ENCODE results near the gene EDC4.
A peak's percentile ranks its signal among the peaks of the same experiment; 100 is the strongest.
"Not testable (repeated sequence)": the region's sequence is repeated elsewhere in the genome, so short reads cannot be mapped to it uniquely, and the experiment has no call there.

The EDC4 gene

DNA sequence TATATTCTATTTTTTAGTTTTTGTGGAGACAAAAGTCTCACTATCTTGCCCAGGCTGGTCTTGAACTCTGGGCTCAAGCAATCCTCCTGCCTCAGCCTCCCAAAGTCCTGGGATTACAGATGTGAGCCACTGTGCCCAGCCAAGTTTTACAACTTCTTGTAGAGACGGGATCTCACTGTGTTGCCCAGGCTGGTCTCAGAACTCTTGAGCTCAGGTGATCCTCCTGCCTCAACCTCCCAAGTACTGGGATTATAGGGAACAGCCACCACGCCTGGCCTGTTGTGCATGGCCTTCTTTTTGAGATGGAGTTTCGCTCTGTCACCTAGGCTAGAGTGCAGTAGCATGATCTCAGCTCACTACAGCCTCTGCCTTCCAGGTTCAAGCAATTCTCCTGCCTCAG is 19.2 kb upstream of the EDC4 start:
- DNase-seq = no peak

DNA sequence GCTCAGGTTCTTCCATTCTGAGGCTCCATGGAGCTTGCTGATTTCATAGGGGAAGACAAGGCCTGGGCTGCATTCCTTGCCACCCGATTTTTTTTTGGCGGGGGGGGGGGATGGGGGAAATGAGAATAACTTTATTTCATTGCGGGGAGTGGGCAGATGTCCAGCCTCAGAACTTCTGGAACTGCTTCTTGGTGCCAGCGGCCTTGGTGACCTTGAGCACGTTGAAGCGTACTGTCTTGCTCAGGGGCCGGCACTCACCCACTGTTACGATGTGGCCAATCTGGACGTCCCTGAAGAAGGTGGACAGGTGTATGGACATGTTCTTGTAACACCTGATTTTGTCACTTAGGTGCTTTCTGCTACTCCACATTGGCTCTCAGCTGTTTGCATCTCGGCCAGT is 17.1 kb upstream of the EDC4 start:
- DNase-seq = no peak

DNA sequence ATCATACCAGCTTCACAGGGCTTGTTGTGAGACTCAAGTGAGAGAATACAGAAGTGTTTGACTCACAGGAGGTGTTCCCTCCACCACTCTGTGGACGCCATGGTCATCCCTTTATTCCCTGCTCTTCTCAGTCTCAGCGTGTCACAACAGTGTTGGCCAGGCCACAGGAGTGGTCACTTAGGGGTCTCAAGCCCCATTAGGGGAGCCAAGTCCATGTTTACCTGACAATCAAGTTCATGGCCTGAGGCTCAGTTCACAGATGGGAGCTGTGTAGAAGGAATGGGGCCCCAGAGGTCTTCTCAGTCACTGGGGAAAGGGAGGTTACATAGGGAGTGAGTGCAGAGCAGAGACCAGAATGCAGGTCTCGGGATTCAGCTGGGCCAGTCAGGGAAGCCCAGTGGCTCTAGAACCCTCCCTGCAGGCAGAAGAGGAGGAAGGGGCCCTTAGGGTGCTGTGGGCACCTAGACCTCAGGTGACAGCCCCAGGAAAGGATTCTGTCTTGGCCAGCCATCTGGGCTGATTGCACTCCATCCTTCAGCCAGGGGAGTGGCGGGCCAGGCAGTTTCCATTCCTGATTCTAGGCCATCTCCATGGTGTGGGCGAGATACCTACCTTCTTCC is 15.8 kb upstream of the EDC4 start:
- DNase-seq = no peak

DNA sequence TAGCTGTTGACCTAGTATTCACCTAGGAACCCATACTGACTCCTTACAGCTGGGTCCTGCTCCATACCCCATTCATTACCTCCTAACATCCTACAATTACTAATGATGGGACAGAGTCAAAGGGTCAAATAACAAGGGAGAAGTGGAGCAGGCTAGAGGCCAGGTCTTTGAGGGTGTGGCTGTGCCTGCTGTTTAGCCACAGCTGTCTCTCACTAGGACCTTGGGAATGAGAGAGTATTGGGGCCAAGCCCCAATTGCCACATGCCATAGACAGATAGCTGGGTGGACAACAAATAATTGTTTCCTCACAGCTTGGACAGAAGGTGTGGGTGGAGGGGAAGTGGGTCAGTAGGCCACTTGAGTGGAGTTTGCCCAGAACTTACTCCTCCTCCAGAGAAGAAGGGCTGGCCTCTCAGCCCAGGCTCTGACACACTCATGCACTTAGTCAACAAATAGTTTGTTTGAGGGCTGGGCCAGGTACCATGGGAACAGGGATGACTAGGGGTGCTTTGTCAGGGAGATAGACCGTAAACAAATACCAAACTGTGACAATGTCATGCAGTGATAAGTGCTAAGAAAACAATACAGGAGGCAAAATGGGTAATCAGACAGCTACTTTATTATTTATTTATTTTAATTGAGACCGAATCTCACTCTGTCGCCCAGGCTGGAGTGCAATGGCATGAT is 15.2 kb upstream of the EDC4 start:
- DNase-seq = peak; percentile 87

DNA sequence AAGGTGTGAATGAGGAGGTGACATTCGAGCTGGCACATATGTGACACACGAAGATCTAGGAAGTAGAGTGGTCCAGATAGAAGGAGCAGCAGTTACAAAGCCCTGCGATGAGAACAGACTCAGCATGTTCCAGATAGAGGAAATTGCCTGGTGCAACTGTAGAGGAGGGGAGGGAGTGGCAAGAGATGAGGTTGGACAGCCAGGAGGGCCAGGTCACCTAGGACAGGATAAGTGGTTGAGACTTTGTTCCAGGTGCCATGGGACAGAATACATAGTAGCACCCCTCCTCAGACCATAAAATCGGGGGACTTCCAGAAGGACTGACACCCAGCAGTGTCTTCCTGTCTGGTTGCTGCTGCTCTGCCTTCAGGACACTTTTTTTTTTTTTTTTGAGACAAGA is 14.4 kb upstream of the EDC4 start:
- no peak for DNase-seq

DNA sequence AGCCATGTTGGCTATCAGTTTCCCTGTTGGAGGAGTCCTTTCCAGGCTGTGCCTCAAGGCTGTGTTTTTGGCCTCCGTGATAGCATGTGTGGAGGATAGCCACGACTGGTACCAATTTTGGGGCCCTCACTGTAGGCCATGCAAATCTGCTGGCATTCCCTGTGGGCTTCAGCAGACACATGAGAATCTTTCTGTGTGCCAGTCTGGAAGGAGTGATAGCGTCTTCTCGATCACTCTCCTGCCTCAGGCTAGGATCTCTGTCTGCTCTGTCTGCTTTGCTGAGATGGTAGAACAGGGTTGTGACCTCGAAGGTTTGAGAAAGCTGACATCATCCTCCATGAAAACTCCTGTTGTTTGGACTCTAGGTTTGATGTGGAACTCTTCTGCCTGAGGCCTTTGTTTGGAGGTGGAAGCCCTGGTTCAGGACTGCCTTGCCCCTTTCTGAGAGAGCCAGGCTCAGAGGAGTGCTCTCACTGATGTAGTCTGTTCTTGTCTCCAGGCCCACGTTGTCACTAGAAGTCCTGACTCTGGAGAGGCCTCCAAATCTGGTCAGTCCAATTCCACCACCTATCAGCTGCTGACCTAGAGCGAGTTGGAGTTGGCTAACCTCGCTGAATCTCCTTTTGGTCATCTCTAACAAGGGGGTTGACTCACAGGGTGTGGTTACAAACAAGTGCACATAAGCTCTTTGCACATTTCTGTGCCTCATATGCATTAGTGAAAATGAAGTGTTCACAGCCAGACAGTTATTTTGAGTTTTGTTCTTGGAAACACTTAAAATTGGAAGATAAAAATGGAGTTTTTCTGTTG is 12.1 kb upstream of the EDC4 start:
- no peak for DNase-seq

DNA sequence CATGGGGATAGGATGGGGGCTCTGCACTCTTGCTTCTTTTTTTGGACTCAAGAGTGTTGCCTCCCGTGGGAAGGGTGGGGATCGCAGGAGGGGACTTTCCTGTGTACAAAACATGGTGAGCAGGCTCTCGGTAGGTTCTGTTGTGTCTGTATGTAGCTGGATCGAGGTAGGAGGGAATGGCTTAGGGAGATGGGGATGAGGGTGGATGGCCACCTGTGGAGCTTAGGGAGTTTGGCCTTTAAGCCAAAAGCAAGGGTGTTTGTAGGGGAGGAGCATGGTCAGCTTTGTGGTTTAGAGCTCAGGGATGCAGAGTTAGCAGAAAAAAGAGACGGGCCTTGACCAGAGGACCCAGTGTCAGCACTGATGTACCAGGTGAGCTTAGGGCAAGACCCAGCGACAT is 11.0 kb upstream of the EDC4 start:
- no peak for DNase-seq

DNA sequence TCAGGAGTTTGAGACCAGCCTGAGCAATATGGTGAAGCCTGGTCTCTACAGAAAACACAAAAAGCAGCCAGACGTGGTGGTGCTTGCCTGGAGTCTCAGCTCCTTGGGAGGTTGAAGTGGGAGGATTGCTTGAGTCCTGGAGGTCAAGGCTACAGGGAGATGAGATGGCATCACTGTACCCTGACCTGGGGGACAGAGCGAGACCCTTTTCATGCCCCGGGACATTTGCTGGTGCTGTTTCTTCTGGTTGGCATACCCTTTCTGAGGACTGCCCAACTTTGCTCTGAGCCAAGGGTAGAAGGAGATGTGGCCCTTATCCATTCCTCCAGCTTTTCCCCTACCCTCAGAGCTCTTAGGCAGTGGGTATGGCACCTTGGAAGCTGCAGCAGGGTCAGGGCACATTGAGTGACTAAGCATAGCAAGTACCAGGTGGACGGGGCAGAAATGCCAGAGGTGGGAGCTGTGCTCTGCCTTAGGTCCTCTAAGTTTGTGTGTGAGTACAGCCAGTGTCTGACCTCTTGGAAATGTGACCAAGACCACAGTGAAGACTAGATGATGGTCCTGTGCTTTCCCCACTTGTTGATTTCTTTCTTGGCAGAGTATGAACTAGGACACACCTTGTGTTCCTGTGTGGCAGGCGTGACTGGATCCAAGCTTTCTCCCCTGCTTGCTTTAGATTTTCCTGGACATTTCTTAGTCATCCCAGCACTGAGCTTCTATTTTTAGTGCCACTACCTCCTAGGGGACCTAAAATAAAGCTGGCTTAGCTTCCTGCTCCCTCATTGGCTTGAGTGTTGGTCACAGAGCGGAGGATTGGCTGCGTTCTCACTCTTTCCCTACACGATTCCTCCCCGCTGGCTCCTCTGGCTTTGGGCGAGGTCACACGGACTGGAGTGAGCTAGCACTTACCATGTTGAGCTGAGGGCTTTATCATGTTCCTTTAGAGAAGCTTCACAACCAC is 9.9 kb upstream of the EDC4 start:
- DNase-seq = no peak

DNA sequence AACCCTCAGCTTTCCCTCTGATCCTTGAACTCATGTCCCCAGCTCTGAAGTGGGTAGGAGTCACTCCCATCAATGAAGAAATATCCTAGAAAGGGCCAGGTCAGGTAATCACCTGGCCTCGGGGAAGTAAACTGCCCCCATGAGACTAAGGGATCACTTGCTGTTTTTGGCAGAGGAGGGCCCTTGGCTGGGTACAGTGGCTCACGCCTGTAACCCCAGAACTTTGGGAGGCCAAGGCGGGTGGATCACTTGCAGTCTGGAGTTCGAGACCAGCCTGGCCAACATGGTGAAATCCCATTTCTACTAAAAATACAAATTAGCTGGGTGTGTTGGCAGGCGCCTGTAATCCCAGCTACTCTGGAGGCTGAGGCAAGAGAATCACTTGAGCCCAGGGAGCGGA is 8.8 kb upstream of the EDC4 start:
- DNase-seq = not testable (repeated sequence)

DNA sequence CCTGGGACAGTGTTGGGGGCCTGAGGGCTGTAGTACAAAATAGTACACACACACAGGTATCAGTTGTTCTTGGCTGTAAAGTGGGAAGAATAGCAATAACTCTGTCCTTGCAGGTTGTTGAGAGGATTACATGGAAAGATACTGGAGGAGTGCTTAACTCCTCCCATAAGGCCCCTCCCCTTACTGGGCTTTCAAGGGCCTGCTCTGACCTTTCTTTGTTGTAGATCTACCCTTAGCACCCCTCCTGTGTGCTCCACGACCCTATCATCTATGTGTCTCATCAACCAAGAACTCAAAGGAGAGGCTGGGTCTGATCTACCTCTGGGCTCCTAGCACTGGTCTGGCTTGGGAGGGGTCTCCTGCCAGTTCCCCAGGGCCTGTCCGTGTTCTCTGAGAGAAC is 8.3 kb upstream of the EDC4 start:
- no peak for DNase-seq

DNA sequence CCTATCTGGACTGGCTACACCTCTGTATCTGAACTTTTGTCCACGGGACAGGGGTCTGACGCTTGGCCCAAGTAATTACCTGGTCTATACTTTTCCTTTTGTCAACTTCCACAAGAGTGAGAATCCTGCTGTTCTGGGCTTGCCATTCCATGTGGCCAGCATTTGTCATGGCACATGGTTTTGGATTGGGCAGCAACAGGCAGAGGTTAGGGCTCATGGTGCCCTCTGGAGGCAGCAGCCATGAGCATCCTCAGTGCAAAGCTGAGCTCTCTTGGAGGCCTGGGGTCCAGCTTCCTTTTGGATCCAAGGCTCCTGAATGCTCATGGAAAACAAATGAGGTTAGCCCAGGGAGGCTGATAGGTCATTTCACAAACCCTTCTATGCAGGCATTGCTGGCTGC is 7.5 kb upstream of the EDC4 start:
- no peak for DNase-seq

DNA sequence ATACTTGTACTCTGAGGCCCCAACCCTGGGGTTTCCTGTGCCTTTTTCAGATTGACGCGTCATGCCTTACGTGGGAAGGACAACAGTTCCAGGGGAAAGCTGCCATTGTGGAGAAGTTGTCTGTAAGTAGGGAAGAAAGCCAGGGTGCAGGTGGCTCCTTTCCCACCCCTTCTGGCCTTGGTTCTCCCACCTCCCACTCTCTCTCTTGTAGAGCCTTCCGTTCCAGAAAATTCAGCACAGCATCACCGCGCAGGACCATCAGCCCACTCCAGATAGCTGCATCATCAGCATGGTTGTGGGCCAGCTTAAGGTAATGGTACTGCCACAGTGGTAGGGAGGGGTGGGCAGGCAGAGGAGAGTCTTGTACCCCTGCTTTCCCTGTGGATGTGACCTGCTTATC is 4.6 kb upstream of the EDC4 start:
- DNase-seq = no peak

DNA sequence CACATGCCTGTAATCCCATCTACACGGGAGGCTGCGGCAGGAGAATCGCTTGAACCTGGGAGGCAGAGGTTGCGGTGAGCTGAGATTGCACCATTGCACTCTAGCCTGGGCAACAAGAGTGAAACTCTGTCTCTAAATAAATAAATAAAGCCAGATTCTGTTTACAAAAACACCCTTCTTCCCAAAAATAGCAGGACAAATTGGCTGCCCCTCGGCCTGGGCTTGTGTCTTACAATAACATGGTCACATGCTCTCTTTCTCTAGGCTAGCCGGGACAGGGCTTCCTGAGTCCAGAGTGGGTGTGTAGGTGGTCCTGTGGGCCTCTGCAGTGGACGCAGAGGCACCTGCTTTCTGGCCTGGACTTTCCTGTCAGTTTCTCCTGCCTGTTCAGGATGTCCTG is 3.2 kb upstream of the EDC4 start:
- no peak for DNase-seq

DNA sequence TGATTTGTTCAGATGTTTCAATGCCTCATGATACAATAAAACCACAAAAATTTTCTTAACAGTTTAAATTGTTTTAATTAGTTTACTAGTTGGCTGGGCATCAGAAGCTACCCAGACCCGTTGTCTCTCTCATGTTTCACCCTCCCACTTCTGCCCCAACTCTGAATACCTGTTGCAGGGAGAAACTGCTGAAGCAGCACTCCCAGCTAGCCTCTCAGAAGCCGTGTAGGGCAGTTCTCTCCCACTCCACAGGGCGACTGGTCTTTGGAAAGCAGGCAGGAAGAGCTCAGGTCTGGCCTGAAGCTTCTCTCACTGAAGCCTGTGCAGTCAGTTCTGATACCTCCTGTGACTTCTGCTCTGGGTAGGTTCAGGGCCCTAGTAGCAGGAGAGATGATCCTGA is 1.6 kb upstream of the EDC4 start:
- no peak for DNase-seq

DNA sequence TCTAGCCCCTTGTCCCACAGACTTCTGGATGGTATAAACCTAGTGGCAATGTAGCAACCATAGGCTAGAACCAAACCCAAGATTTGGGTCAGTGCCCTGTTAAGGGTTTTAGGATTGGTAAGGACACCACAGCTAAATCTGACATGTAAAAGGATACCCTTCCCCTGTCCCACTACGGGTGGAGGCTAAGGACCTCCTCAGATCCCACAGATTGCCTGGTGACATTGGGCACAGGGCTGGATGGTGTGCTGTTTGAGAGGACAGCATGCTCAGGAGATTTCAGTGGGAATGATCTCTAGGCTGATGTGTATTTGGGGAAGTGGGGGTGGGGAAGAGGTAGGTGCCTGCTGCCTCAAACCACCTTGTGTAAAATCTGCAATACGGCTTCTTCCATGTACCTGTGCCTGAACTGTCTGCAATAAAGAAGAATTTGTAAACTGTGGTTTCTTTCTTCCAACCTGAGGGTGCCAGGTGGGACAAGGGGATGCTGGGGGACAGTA is 671 bp upstream of the EDC4 start:
- DNase-seq = no peak

DNA sequence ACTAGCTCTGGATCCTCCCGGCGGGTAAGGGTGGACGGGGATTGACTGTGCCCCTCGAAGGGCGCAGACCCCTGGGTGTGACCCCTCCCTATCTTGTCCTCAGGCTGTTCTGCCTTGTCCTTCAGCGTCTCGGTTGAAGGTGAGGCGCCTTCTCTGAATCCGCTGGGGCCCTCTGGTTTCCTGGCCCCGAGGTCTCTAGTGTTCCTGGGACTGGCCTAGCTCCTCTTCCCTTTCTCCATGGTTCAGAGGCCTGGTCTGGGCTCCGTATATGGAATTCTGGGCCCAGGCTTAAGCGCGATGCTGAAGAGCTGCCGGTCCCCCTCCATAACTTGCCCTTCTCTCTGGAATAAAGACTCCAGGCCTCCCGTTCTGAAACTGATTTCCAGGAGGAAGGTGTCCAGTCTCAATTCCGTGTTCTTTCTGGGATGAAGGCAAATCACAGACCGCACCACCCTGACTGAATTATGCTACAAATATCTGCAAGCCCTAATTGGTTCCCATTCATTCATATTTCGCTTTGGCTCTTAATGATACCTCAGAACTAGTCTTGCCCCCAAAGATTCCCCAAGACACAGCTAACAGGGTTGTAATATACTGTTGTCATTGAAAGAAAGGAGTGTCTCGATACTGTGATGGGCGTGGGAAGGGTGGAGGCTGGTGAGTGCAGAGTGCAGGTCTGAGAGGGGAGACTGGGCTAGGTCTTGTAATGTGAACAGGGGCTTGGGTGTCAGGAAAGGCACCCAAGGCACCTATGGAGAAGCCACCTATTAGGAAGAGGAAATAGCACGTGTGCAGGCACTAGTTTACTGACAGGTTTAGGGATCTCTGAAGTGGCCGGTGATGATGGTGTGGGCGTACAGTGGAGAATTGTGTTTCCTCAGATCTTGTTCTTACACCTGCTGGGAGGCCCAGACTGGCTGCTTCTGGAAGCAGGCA is 851 bp downstream of the EDC4 start:
- DNase-seq = no peak

DNA sequence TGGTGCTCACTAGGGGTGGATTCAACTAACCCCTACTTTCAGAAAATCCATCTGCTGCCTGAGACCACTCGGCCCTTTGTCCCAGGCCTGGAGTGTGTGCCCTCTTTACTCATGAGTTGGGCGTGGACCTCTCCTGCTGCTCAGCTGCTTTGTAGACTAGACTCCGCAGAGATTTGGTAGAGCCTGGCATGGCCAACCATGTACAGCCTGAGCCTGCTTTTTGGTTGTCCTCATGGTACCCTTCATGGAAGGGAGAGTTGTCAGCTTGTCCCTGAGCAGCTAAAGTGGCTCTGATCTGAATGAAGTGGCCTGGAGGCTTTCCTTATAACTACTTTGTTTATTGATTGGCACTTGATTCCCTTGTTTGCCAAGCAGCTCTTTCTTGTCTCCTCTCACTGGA is 1.5 kb downstream of the EDC4 start:
- no peak for DNase-seq

DNA sequence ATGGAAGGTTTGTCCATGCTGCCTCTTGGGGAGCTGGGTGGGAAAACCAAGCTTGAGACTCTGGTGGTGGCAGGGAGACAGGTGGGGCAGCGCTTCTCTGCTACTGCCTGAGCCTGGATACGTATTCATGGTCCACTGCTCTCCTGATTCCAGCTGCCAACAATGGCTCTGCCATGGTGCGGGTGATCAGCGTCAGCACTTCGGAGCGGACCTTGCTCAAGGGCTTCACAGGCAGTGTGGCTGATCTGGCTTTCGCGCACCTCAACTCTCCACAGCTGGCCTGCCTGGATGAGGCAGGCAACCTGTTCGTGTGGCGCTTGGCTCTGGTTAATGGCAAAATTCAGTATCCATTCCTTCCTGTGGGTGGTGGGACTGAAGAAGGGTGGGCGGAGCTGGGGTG is 4.2 kb downstream of the EDC4 start:
- DNase-seq = no peak

DNA sequence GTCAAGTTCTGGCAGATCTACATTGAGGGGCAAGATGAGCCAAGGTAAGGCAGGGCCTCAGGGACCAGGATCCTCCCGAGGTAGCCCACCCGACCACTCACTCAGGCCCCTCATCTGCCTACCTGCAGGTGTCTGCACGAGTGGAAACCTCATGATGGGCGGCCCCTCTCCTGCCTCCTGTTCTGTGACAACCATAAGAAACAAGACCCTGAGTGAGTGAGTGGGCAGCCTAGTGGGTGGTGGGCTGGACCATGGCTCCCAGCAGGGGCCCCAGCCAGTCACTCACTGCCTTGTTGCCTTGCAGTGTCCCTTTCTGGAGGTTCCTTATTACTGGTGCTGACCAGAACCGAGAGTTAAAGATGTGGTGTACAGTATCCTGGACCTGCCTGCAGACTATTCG is 5.4 kb downstream of the EDC4 start:
- no peak for DNase-seq

DNA sequence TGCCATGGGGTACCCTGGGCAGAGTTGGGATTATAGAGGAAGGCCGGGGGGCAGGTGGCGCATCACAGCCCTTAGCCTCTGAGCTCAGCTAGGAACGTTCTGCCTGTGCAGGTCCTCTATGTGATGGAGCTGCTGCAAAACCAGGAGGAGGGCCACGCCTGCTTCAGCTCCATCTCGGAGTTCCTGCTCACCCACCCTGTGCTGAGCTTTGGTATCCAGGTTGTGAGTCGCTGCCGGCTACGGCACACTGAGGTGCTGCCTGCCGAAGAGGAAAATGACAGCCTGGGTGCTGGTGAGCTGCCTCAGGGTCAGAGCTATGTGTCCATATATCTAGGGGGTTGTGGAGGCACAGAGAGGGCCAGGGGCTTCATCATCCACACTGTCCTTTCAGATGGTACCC is 6.0 kb downstream of the EDC4 start:
- no peak for DNase-seq

DNA sequence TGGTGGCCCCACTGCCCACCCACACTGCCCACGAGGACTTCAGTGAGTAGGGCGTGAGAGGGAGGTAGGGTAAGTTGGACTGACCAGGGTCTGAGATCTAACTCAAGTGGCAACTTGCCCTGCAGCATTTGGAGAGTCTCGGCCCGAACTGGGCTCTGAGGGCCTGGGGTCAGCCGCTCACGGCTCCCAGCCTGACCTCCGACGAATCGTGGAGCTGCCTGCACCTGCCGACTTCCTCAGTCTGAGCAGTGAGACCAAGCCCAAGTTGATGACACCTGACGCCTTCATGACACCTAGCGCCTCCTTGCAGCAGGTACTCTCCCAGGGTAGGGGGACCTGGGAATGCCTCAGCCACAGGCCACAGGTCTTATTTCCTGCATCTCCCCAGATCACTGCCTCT is 6.6 kb downstream of the EDC4 start:
- no peak for DNase-seq

DNA sequence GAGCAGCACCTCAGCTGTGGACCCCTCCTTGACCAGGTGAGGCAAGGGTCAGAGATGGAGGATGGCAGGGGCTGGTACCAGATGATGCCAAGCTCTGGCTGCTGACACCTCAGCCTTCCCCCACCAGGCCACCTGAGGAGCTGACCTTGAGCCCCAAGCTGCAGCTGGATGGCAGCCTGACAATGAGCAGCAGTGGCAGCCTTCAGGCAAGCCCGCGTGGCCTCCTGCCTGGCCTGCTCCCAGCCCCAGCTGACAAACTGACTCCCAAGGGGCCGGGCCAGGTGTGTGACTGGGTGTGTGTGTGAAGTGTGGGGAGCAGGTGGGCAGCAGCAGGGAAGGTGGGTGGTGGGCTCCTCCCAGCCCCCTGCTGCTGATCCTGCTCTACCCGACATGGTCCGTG is 7.1 kb downstream of the EDC4 start:
- DNase-seq = no peak
